ENCODE data around the gene ANKRD1. TPM values are rescaled to one million over a fixed set of nuclear protein-coding genes. Genes with fewer than 3 reads are reported as not detected.

ANKRD1 gene
- total RNA-seq, 3 donors from 2014 or later (not counting 1 experiment from before 2014, with no cell fraction given): not detected

DNA sequence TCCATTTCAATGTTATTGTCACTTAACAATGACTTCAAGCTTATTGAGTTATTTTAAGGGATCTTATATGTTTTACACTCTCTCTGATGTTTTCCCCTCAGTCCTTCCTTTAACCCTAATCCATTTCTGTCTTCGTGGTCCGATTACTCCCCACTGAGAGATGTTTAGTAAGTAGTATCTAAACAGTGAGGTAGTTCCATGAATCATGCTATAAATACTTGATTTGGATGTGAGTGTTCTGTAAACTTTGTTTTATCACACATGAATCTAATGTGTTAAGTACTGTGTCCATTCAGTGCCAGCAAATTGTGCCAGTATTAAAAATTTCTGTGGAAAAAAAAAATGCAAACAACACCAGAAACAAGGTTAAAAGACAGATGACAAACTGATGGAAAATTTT is 30.5 kb downstream of the ANKRD1 start:
- Mint-ChIP-seq H3K4me3 (no peak overlapping the region), H3K27me3 (ENCODE audit: low read depth in 2 of 2) (no peaks in the 10 kb centered on the region), H3K36me3 (peaks cover 54% of the 10 kb centered on the region), H3K27ac (no peak overlapping the region), H3K4me1 (no peaks in the 10 kb centered on the region), H3K9me3 (no peaks in the 10 kb centered on the region)
- Histone ChIP-seq H3K4me3 (ENCODE audit: low read length) (no peak overlapping the region), H3K9me3 (ENCODE audit: control insufficient read depth, insufficient read depth, low read length) (no peaks in the 10 kb centered on the region), H3K36me3 (ENCODE audit: control insufficient read depth, insufficient read depth, low read length) (peaks cover 57% of the 10 kb centered on the region), H3K4me1 (ENCODE audit: control insufficient read depth, insufficient read depth, low read length) (no peaks in the 10 kb centered on the region), H3K27ac (ENCODE audit: low read length) (no peak overlapping the region), H3K27me3 (ENCODE audit: control insufficient read depth, insufficient read depth, low read length) (no peaks in the 10 kb centered on the region)
- WGBS (ENCODE audit: insufficient coverage): no CpG with 5 or more reads among the region's 2 CpGs
- DNase-seq: no peak
- no peak for TF ChIP-seq CTCF (IDR thresholded peaks at IDR 0.05)
- intact Hi-C loops (cut with micrococcal nuclease): no loop called here
- ATAC-seq: no peak

GRCh38 chr10:90889636-90890035 is 31.3 kb downstream of the ANKRD1 start:
- H3K9me3 ChIP-seq (ENCODE audit: control insufficient read depth, insufficient read depth, low read length): no peaks in the 10 kb centered on the region
- peaks cover 53% of the 10 kb centered on the region for H3K36me3 Mint-ChIP-seq
- H3K27ac Mint-ChIP-seq: no peak overlapping the region
- TF ChIP-seq CTCF (IDR thresholded peaks at IDR 0.05): no peak
- no peaks in the 10 kb centered on the region for H3K4me1 Mint-ChIP-seq
- no peaks in the 10 kb centered on the region for H3K9me3 Mint-ChIP-seq
- H3K4me3 Mint-ChIP-seq: no peak overlapping the region
- no peak overlapping the region for H3K4me3 ChIP-seq (ENCODE audit: low read length)
- no peaks in the 10 kb centered on the region for H3K4me1 ChIP-seq (ENCODE audit: control insufficient read depth, insufficient read depth, low read length)
- no peak for DNase-seq
- no peak overlapping the region for H3K27ac ChIP-seq (ENCODE audit: low read length)
- WGBS (ENCODE audit: insufficient coverage): no CpG with 5 or more reads among the region's 1 CpG
- peaks cover 62% of the 10 kb centered on the region for H3K36me3 ChIP-seq (ENCODE audit: control insufficient read depth, insufficient read depth, low read length)
- intact Hi-C loops (cut with micrococcal nuclease): no loop called here
- ATAC-seq: no peak
- no peaks in the 10 kb centered on the region for H3K27me3 ChIP-seq (ENCODE audit: control insufficient read depth, insufficient read depth, low read length)
- no peaks in the 10 kb centered on the region for H3K27me3 Mint-ChIP-seq (ENCODE audit: low read depth in 2 of 2)

- H3K9me3 Mint-ChIP-seq: no peaks in the 10 kb centered on the region
- intact Hi-C loops (cut with micrococcal nuclease): no loop called here
- WGBS (ENCODE audit: insufficient coverage): 98% methylated on average over 4 of the region's 6 CpGs
- no peak for TF ChIP-seq CTCF (IDR thresholded peaks at IDR 0.05)
- H3K36me3 Mint-ChIP-seq: peaks cover 51% of the 10 kb centered on the region
- Histone ChIP-seq H3K9me3 (ENCODE audit: control insufficient read depth, insufficient read depth, low read length) (no peaks in the 10 kb centered on the region), H3K36me3 (ENCODE audit: control insufficient read depth, insufficient read depth, low read length) (peaks cover 63% of the 10 kb centered on the region), H3K4me1 (ENCODE audit: control insufficient read depth, insufficient read depth, low read length) (no peaks in the 10 kb centered on the region), H3K4me3 (ENCODE audit: low read length) (no peak overlapping the region), H3K27ac (ENCODE audit: low read length) (no peak overlapping the region), H3K27me3 (ENCODE audit: control insufficient read depth, insufficient read depth, low read length) (no peaks in the 10 kb centered on the region)
- no peak overlapping the region for H3K27ac Mint-ChIP-seq
- H3K4me1 Mint-ChIP-seq: no peaks in the 10 kb centered on the region
- no peak for ATAC-seq
- H3K27me3 Mint-ChIP-seq (ENCODE audit: low read depth in 2 of 2): no peaks in the 10 kb centered on the region
- H3K4me3 Mint-ChIP-seq: no peak overlapping the region
- no peak for DNase-seq
Measured at GRCh38 chr10:90888387-90888786, 32.5 kb downstream of the ANKRD1 start.

DNA sequence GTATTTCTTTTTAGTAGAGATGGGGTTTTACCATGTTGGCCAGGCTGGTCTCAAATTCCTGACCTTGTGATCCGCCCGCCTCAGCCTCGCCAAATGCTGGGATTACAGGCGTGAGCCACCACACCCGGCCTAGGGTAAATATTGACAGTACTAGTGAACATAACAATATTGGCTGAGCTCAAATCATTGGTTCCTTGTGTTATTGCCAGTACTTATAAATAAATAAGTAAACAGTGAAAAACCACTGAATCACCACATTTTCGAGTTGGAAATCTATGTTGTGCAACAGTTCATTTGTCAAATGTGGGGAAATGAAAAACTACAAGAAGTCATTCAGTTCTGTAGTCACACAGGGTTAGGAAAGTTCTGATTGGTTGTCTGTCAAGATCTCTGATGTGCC is 33.3 kb downstream of the ANKRD1 start:
- Histone ChIP-seq H3K4me1 (ENCODE audit: control insufficient read depth, insufficient read depth, low read length) (no peaks in the 10 kb centered on the region), H3K27me3 (ENCODE audit: control insufficient read depth, insufficient read depth, low read length) (no peaks in the 10 kb centered on the region), H3K27ac (ENCODE audit: low read length) (no peak overlapping the region), H3K4me3 (ENCODE audit: low read length) (no peak overlapping the region), H3K36me3 (ENCODE audit: control insufficient read depth, insufficient read depth, low read length) (peaks cover 61% of the 10 kb centered on the region), H3K9me3 (ENCODE audit: control insufficient read depth, insufficient read depth, low read length) (no peaks in the 10 kb centered on the region)
- H3K27ac Mint-ChIP-seq: no peak overlapping the region
- no peaks in the 10 kb centered on the region for H3K27me3 Mint-ChIP-seq (ENCODE audit: low read depth in 2 of 2)
- no peaks in the 10 kb centered on the region for H3K4me1 Mint-ChIP-seq
- H3K36me3 Mint-ChIP-seq: peaks cover 43% of the 10 kb centered on the region
- TF ChIP-seq CTCF (IDR thresholded peaks at IDR 0.05): no peak
- 97% methylated on average over 6 of the region's 6 CpGs for WGBS (ENCODE audit: insufficient coverage)
- no peak overlapping the region for H3K4me3 Mint-ChIP-seq
- DNase-seq: no peak
- intact Hi-C loops (cut with micrococcal nuclease): no loop called here
- ATAC-seq: no peak
- H3K9me3 Mint-ChIP-seq: no peaks in the 10 kb centered on the region

All from natural killer cell (primary cell).